BJ (cell line): Measurements from ENCODE around the gene ADARB2. TPM values are rescaled to one million over a fixed set of nuclear protein-coding genes. Genes with fewer than 3 reads are reported as not detected.

Experiments
- CTCF ChIA-PET: fragments of 350-600 bp; formaldehyde crosslinking; extraction: SDS; loops from one replicate; lab custom pipeline; 2021; ENCODE audit warnings: antibody characterized with exemption, inconsistent platforms; lab: Yijun Ruan, JAX
- POLR2A ChIA-PET: fragments of 300-600 bp; sonication (Branson Sonifier 250); formaldehyde crosslinking; extraction: SDS; loops from one replicate; lab custom pipeline; 2021; ENCODE audit warnings: antibody characterized with exemption; lab: Charles Lee
- DNase-seq: peaks from one replicate; pipeline ENCODE4 v3.0.0-alpha.2; 2011; ENCODE audit warnings: low read depth
- H3K27me3 ChIP-seq: 2 replicates; pipeline ENCODE4 v1.6.0; 2011; ENCODE audit warnings: low read length; ENCODE audit not compliant: control insufficient read depth, insufficient read depth
- H3K36me3 ChIP-seq: 2 replicates; pipeline ENCODE4 v1.5.1; 2011; ENCODE audit warnings: low read length; ENCODE audit not compliant: control insufficient read depth, insufficient read depth
- H3K4me3 ChIP-seq: 2 replicates; pipeline ENCODE4 v1.5.1; 2011; ENCODE audit warnings: low read depth, mild to moderate bottlenecking, control low read depth, low read length
- CTCF ChIP-seq: IDR thresholded peaks from 2 replicates; pipeline ENCODE4 v1.5.1; 2011; ENCODE audit warnings: low read depth, mild to moderate bottlenecking, control low read depth, inconsistent platforms, low read length, moderate library complexity; ENCODE audit not compliant: insufficient read depth
- polyA plus RNA-seq: library from polyadenylated mRNA; depleted of rRNA; stranded (reverse); fragments of >200 nt; gene quantifications from 2 replicates; pipeline ENCODE4 v1.2.3, GENCODE V29; 2011

The ADARB2 gene
- polyA plus RNA-seq, 1 experiment: not detected

DNA sequence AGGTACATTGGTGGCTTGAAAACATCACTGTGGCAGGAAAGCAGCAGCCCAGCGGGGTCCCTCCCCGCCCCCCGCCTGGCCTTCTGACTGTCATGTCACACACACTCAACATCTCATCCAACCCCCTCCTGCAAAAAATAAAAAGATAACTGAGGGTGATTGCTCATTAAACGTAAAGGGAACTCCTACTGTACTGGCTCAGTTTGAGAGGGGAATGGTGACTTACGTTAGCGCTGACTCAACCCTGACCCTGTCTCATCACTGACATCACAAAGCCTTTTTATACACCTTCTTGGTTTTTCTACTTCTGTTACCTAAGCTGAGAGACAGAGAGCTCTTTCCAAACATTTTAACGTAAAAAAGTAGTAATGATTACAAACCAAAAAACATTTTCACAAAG, 48.8 kb downstream of the ADARB2 start:
- CTCF ChIA-PET: no interaction called here
- POLR2A ChIA-PET: no interaction called here
- no peak for TF ChIP-seq CTCF
- Histone ChIP-seq H3K36me3 (no peaks in the 10 kb centered on the region), H3K27me3 (no peaks in the 10 kb centered on the region), H3K4me3 (no peak overlapping the region)
- no peak for DNase-seq

DNA sequence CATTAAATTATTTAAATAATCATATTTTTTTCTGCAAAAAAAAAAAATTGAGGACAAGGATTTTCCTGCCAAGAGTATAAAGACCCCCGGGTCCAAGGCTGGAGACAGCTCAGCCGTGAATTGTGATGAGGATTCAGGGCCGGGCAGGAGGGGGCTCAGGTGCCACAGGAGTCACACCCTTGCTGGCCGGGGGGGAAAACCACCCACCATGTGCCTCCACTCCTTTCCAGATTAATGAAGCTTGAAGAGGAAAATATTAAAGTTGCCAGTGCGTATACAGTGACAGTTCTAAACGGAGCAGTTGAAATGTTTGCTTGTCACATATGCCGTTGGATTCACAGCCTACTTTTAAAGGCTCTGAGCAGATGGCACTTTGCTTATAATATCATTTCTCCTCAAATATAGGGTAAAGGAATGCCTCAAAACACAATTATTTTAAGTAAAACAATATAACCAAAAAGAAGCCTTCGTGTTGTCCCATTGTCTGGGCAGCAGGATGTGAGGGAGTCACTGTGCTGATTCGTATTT, 49.6 kb downstream of the ADARB2 start:
- POLR2A ChIA-PET: no interaction called here
- DNase-seq: no peak
- CTCF ChIA-PET: no interaction called here
- no peaks in the 10 kb centered on the region for H3K36me3 ChIP-seq
- H3K27me3 ChIP-seq: no peaks in the 10 kb centered on the region
- H3K4me3 ChIP-seq: no peak overlapping the region
- TF ChIP-seq CTCF: no peak

DNA sequence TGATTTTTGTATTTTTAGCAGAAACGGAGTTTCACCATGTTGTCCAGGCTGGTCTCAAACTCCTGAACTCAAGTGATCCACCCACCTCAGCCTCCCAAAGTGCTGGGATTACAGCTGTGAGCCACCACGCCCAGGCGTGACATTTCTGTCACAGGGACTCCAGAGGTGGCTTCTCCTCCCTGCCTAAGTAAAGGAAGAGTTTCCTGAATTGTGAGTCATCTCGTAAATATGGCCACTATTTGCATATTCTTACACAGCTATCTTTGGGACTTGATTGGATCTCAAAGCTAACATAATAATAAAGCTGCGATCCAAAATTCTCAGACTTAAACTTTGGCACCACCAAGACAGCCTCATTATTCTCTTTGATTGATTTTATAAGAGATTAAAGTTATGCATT, 50.1 kb downstream of the ADARB2 start:
- DNase-seq: no peak
- ChIA-PET POLR2A (no interaction called here), CTCF (no interaction called here)
- no peak for TF ChIP-seq CTCF
- Histone ChIP-seq H3K4me3 (no peak overlapping the region), H3K27me3 (no peaks in the 10 kb centered on the region), H3K36me3 (no peaks in the 10 kb centered on the region)

DNA sequence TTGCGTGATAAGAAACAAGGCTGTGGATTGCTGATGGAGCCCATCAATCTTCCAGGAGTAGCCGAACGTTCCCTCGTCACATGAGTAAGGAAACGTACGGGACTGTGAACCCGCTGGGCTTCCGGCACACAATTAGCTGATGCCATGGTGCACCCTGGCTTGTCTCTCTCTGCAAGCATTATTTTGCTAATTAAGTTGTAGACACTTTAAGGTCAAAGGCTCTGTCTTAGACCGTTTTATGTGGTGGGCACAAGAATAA, 50.9 kb downstream of the ADARB2 start:
- ChIA-PET CTCF (no interaction called here), POLR2A (no interaction called here)
- DNase-seq: no peak
- H3K27me3 ChIP-seq: no peaks in the 10 kb centered on the region
- H3K4me3 ChIP-seq: no peak overlapping the region
- H3K36me3 ChIP-seq: no peaks in the 10 kb centered on the region
- no peak for TF ChIP-seq CTCF

DNA sequence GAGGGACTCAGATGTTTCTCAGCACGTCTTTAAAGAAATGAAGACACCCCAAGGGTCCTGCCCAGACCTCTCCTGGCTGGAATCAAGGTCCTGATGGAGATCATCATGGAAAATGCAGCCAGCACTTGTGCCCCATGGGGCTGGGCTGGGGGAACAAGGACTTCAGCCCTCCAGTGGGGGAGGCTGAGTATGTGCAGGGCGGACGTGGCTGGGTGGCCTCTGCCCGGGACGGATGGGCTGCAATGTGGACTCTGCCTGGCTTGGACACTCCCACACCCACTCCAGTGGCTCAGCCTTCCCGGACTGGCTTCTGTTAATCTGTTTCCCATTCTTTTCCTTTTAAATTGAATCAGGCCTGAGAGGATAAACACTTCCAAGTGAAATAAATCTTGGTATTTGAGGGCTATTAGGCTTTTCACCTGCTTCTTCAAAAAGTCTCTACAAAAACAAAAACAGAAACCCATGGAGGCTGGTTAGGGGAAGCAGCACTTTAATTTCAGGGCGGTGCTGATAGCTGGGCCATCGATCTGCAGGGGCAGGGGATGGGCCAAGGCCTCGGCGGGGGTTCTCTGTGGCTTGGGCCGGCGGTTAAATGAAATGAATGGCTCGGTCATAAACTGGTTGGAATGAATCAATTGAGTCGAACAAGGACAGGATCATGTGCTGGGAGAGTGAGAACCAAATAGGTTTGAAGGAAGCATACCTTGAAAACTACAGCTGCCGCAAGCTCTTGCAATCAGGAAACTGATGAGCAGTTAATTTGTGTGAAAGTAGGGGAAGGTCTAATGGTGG, 51.4 kb downstream of the ADARB2 start:
- no peak for DNase-seq
- no peak for TF ChIP-seq CTCF
- CTCF ChIA-PET: no interaction called here
- no peaks in the 10 kb centered on the region for H3K36me3 ChIP-seq
- H3K27me3 ChIP-seq: no peaks in the 10 kb centered on the region
- POLR2A ChIA-PET: no interaction called here
- H3K4me3 ChIP-seq: no peak overlapping the region
